ENCODE measurements around the gene PNPLA5.

PNPLA5 gene

GRCh38 chr22:43833286-43834240 is 58.2 kb downstream of the PNPLA5 start:
- DNase-seq = no peak

- DNase-seq = no peak
These were observed 59.2 kb downstream of the PNPLA5 start for GRCh38 chr22:43832393-43833265.

- no peak for DNase-seq
These were observed 60.0 kb downstream of the PNPLA5 start for GRCh38 chr22:43831561-43832392.

- no peak for DNase-seq
These were observed 60.8 kb downstream of the PNPLA5 start for GRCh38 chr22:43830931-43831560.

GRCh38 chr22:43829904-43830851 is 61.6 kb downstream of the PNPLA5 start:
- DNase-seq = no peak

Data from CD4-positive, alpha-beta T cell treated with Interferon alpha-2 for 1 hour (primary cell).